HG03378 (cell line): ENCODE measurements around the gene RAB20.
"Not testable (repeated sequence)": the region's sequence is repeated elsewhere in the genome, so short reads cannot be mapped to it uniquely, and the experiment has no call there.

Experiments
- ATAC-seq: cut with Tn5 transposase; IDR thresholded peaks from one replicate; pipeline ENCODE4 v1.9.1; 2021; ENCODE audit warnings: mild to moderate bottlenecking, moderate library complexity; ENCODE audit not compliant: unreplicated experiment

The RAB20 gene

GRCh38 chr13:110555601-110556223 is 5.8 kb downstream of the RAB20 start:
- peak; percentile 56 for ATAC-seq

GRCh38 chr13:110554946-110555345 is 6.6 kb downstream of the RAB20 start:
- ATAC-seq: no peak

- no peak for ATAC-seq
These were observed 7.2 kb downstream of the RAB20 start for GRCh38 chr13:110554227-110554836.

- no peak for ATAC-seq
These were observed 8.1 kb downstream of the RAB20 start for GRCh38 chr13:110553417-110553816.

GRCh38 chr13:110552767-110553166 is 8.8 kb downstream of the RAB20 start:
- no peak for ATAC-seq

- ATAC-seq: no peak
These were observed 10.2 kb downstream of the RAB20 start for GRCh38 chr13:110551284-110551683.

- no peak for ATAC-seq
These were observed 11.7 kb downstream of the RAB20 start for GRCh38 chr13:110549795-110550160.

- ATAC-seq: no peak
These were observed 12.4 kb downstream of the RAB20 start for GRCh38 chr13:110548891-110549794.

GRCh38 chr13:110546926-110547325 is 14.6 kb downstream of the RAB20 start:
- no peak for ATAC-seq

GRCh38 chr13:110546378-110546777 is 15.1 kb downstream of the RAB20 start:
- no peak for ATAC-seq

- no peak for ATAC-seq
These were observed 19.2 kb downstream of the RAB20 start for GRCh38 chr13:110542169-110542796.

GRCh38 chr13:110541526-110541920 is 20.0 kb downstream of the RAB20 start:
- ATAC-seq: no peak

- ATAC-seq: no peak
These were observed 20.5 kb downstream of the RAB20 start for GRCh38 chr13:110540871-110541525.

GRCh38 chr13:110539894-110540293 is 21.6 kb downstream of the RAB20 start:
- no peak for ATAC-seq

- no peak for ATAC-seq
These were observed 22.9 kb downstream of the RAB20 start for GRCh38 chr13:110538632-110539031.

GRCh38 chr13:110536006-110536693 is 25.4 kb downstream of the RAB20 start:
- ATAC-seq: no peak

GRCh38 chr13:110535526-110535925 is 26.0 kb downstream of the RAB20 start:
- no peak for ATAC-seq

- no peak for ATAC-seq
These were observed 27.5 kb downstream of the RAB20 start for GRCh38 chr13:110533771-110534670.

- ATAC-seq: not testable (repeated sequence)
These were observed 29.3 kb downstream of the RAB20 start for GRCh38 chr13:110532258-110532657.
